Right forelimb (tissue), 1 donor: ENCODE data around the gene SOD2.
"Not testable (repeated sequence)": the region's sequence is repeated elsewhere in the genome, so short reads cannot be mapped to it uniquely, and the experiment has no call there.

Experiments
- DNase-seq: peaks from one replicate; pipeline ENCODE4 v3.0.0-alpha.2; 2018

The SOD2 gene

GRCh38 chr6:159715605-159716004 lies 22.6 kb upstream of the SOD2 start:
- no peak for DNase-seq

GRCh38 chr6:159715166-159715565 lies 22.1 kb upstream of the SOD2 start:
- no peak for DNase-seq

GRCh38 chr6:159714404-159714803 lies 21.4 kb upstream of the SOD2 start:
- DNase-seq, result no peak

- no peak for DNase-seq
Observed at GRCh38 chr6:159713984-159714383, 20.9 kb upstream of the SOD2 start.

GRCh38 chr6:159712389-159712788 lies 19.3 kb upstream of the SOD2 start:
- not testable (repeated sequence) for DNase-seq

GRCh38 chr6:159710603-159711002 lies 17.6 kb upstream of the SOD2 start:
- DNase-seq, result not testable (repeated sequence)

GRCh38 chr6:159701413-159701999 lies 8.5 kb upstream of the SOD2 start:
- DNase-seq, result no peak

- DNase-seq, result no peak
Observed at GRCh38 chr6:159700970-159701369, 7.9 kb upstream of the SOD2 start.

GRCh38 chr6:159695984-159696383 lies 2.9 kb upstream of the SOD2 start:
- no peak for DNase-seq

GRCh38 chr6:159693894-159694545 lies 979 bp upstream of the SOD2 start:
- DNase-seq, result peak; percentile 45

- peak; percentile 62 for DNase-seq
Observed at GRCh38 chr6:159692303-159693127, 526 bp downstream of the SOD2 start.

- DNase-seq, result no peak
Observed at GRCh38 chr6:159691963-159692287, 1.1 kb downstream of the SOD2 start.

GRCh38 chr6:159691133-159691962 lies 1.7 kb downstream of the SOD2 start:
- DNase-seq, result no peak

GRCh38 chr6:159690135-159690534 lies 2.9 kb downstream of the SOD2 start:
- DNase-seq, result not testable (repeated sequence)

GRCh38 chr6:159689001-159689400 lies 4.0 kb downstream of the SOD2 start:
- DNase-seq, result no peak

- no peak for DNase-seq
Observed at GRCh38 chr6:159688266-159688905, 4.7 kb downstream of the SOD2 start.

- DNase-seq, result no peak
Observed at GRCh38 chr6:159687341-159687740, 5.7 kb downstream of the SOD2 start.

- no peak for DNase-seq
Observed at GRCh38 chr6:159686703-159687102, 6.3 kb downstream of the SOD2 start.

- DNase-seq, result no peak
Observed at GRCh38 chr6:159686040-159686439, 7.0 kb downstream of the SOD2 start.

- DNase-seq, result no peak
Observed at GRCh38 chr6:159684013-159684304, 9.1 kb downstream of the SOD2 start.

- DNase-seq, result no peak
Observed at GRCh38 chr6:159682810-159683209, 10.2 kb downstream of the SOD2 start.

- no peak for DNase-seq
Observed at GRCh38 chr6:159682295-159682694, 10.7 kb downstream of the SOD2 start.
